PFSK-1 (cell line): ENCODE results near the gene PRSS16.

Source experiments
- FOXP2 ChIP-seq: optimal IDR thresholded peaks from 2 replicates; pipeline ENCODE3; 2011; ENCODE audit warnings: borderline replicate concordance, control low read depth, inconsistent platforms; ENCODE audit not compliant: insufficient read depth; ENCODE audit errors: extremely low read length, extremely low read depth
- POLR2AphosphoS5 ChIP-seq: IDR thresholded peaks from 2 replicates; pipeline ENCODE4 v1.6.1; 2012; ENCODE audit warnings: low read depth, mild to moderate bottlenecking, control low read depth, low read length, moderate library complexity
- REST ChIP-seq, 2 experiments: IDR thresholded peaks; 2 replicates each; pipeline versions ENCODE4 v1.6.1 to v1.8.0; 2011 to 2012; ENCODE audit warnings: low read depth in 2 of 2, low read length in 2 of 2, control low read depth in 1 of 2, inconsistent platforms in 1 of 2, mild to moderate bottlenecking in 1 of 2, moderate library complexity in 1 of 2; ENCODE audit not compliant: insufficient read depth in 1 of 2
- SIN3A ChIP-seq: IDR thresholded peaks from 2 replicates; pipeline ENCODE4 v1.6.1; 2012; ENCODE audit warnings: mild to moderate bottlenecking, low read length, moderate library complexity, borderline replicate concordance; ENCODE audit not compliant: insufficient read depth
- TAF1 ChIP-seq: IDR thresholded peaks from 2 replicates; pipeline ENCODE4 v1.6.1; 2012; ENCODE audit warnings: low read length, control low read depth, borderline replicate concordance; ENCODE audit not compliant: insufficient read depth

Gene PRSS16

GRCh38 chr6:27303613-27304272 is 56.2 kb downstream of the PRSS16 start:
- no peak for TF ChIP-seq SIN3A
- no peak for TF ChIP-seq TAF1
- TF ChIP-seq REST (IDR thresholded peaks at IDR 0.05; ENCODE audit: insufficient read depth in 1 of 2, low read depth in 2 of 2, low read length in 2 of 2): no peak
- no peak for TF ChIP-seq FOXP2
- no peak for TF ChIP-seq POLR2AphosphoS5
